MM.1S (cell line): ENCODE data around the gene SLC26A6.

Source experiments
- DNase-seq: peaks from one replicate; pipeline ENCODE4 v3.0.0-alpha.2; 2015
- H2AFZ ChIP-seq: fragments of 300-600 bp; sonication (generic); 2 replicates; pipeline ENCODE4 v1.6.0; 2016; ENCODE audit warnings: antibody characterized with exemption, low read length
- H3F3A ChIP-seq: fragments of 300-600 bp; sonication (generic); 2 replicates; pipeline ENCODE4 v1.6.1; 2016; ENCODE audit warnings: mild to moderate bottlenecking, antibody characterized with exemption, low read length, moderate library complexity, mixed read lengths; ENCODE audit not compliant: insufficient read depth
- H3K27ac ChIP-seq: fragments of 300-600 bp; sonication (generic); 2 replicates; pipeline ENCODE4 v1.5.1; 2016; ENCODE audit warnings: mild to moderate bottlenecking, low read length
- H3K27me3 ChIP-seq: fragments of 300-600 bp; sonication (generic); replicated peaks from 2 replicates; pipeline ENCODE4 v1.6.0; 2016; ENCODE audit warnings: low read length; ENCODE audit not compliant: insufficient read depth
- H3K36me3 ChIP-seq: fragments of 300-600 bp; sonication (generic); replicated peaks from 2 replicates; pipeline ENCODE4 v1.6.1; 2016; ENCODE audit warnings: mild to moderate bottlenecking, low read length, mixed read lengths; ENCODE audit not compliant: insufficient read depth
- H3K4me1 ChIP-seq: fragments of 300-600 bp; sonication (generic); 2 replicates; pipeline ENCODE4 v1.6.1; 2016; ENCODE audit warnings: low read length, mixed read lengths
- H3K4me2 ChIP-seq: fragments of 300-600 bp; sonication (generic); 2 replicates; pipeline ENCODE4 v1.6.0; 2016; ENCODE audit warnings: low read depth, low read length
- H3K4me3 ChIP-seq: fragments of 300-600 bp; sonication (generic); 2 replicates; pipeline ENCODE4 v1.5.1; 2016; ENCODE audit warnings: low read length, mixed read lengths
- H3K79me2 ChIP-seq: fragments of 300-600 bp; sonication (generic); 2 replicates; pipeline ENCODE4 v1.6.1; 2016; ENCODE audit warnings: mixed run types, low read length, mixed read lengths
- H3K9ac ChIP-seq: fragments of 300-600 bp; sonication (generic); 2 replicates; pipeline ENCODE4 v1.6.1; 2016; ENCODE audit warnings: low read length, mixed read lengths
- H3K9me2 ChIP-seq: fragments of 300-600 bp; sonication (generic); replicated peaks from 2 replicates; pipeline ENCODE4 v1.6.1; 2016; ENCODE audit warnings: mild to moderate bottlenecking, low read length, mixed read lengths; ENCODE audit not compliant: insufficient read depth
- H3K9me3 ChIP-seq: fragments of 300-600 bp; sonication (generic); replicated peaks from 2 replicates; pipeline ENCODE4 v1.6.1; 2016; ENCODE audit warnings: mild to moderate bottlenecking, low read length, mixed read lengths; ENCODE audit not compliant: insufficient read depth
- H4K20me1 ChIP-seq: fragments of 300-600 bp; sonication (generic); 2 replicates; pipeline ENCODE4 v1.6.1; 2016; ENCODE audit warnings: mild to moderate bottlenecking, low read length, moderate library complexity, mixed read lengths; ENCODE audit not compliant: insufficient read depth
- EZH2 ChIP-seq: fragments of 300-600 bp; sonication (generic); optimal IDR thresholded peaks from 2 replicates; pipeline ENCODE3; 2017; ENCODE audit warnings: low read depth, mild to moderate bottlenecking, antibody characterized with exemption, low read length, mixed read lengths
- EZH2phosphoT487 ChIP-seq: fragments of 300-600 bp; sonication (generic); IDR thresholded peaks from 2 replicates; pipeline ENCODE4 v1.6.1; 2018; ENCODE audit warnings: antibody characterized with exemption, low read length
- TF ChIP-seq, protein P1 (sequence below): fragments of 300-600 bp; sonication (generic); IDR thresholded peaks from 2 replicates; pipeline ENCODE4 v1.5.1; 2016; ENCODE audit warnings: antibody characterized with exemption, low read length, mixed read lengths

The SLC26A6 gene

GRCh38 chr3:48619541-48620524, 15.4 kb downstream of the SLC26A6 start:
- Histone ChIP-seq H2AFZ (no peak overlapping the region), H3K9me2 (no peaks in the 10 kb centered on the region), H3F3A (no peaks in the 10 kb centered on the region), H3K4me2 (no peak overlapping the region), H3K9ac (no peak overlapping the region), H3K4me3 (no peak overlapping the region), H3K27ac (no peak overlapping the region), H3K4me1 (no peaks in the 10 kb centered on the region), H3K36me3 (no peaks in the 10 kb centered on the region), H3K27me3 (no peaks in the 10 kb centered on the region; the same call in 1 of the 2 replicates), H3K9me3 (no peaks in the 10 kb centered on the region), H4K20me1 (no peaks in the 10 kb centered on the region), H3K79me2 (no peaks in the 10 kb centered on the region)
- no peak for DNase-seq
- TF ChIP-seq EZH2phosphoT487 (no peak), EZH2 (no peak)
- TF ChIP-seq, protein P1, sequence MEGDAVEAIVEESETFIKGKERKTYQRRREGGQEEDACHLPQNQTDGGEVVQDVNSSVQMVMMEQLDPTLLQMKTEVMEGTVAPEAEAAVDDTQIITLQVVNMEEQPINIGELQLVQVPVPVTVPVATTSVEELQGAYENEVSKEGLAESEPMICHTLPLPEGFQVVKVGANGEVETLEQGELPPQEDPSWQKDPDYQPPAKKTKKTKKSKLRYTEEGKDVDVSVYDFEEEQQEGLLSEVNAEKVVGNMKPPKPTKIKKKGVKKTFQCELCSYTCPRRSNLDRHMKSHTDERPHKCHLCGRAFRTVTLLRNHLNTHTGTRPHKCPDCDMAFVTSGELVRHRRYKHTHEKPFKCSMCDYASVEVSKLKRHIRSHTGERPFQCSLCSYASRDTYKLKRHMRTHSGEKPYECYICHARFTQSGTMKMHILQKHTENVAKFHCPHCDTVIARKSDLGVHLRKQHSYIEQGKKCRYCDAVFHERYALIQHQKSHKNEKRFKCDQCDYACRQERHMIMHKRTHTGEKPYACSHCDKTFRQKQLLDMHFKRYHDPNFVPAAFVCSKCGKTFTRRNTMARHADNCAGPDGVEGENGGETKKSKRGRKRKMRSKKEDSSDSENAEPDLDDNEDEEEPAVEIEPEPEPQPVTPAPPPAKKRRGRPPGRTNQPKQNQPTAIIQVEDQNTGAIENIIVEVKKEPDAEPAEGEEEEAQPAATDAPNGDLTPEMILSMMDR = no peak

- DNase-seq = no peak
- H3K9me2 ChIP-seq = no peaks in the 10 kb centered on the region
Observed at GRCh38 chr3:48617559-48617958, 17.7 kb downstream of the SLC26A6 start.

DNA sequence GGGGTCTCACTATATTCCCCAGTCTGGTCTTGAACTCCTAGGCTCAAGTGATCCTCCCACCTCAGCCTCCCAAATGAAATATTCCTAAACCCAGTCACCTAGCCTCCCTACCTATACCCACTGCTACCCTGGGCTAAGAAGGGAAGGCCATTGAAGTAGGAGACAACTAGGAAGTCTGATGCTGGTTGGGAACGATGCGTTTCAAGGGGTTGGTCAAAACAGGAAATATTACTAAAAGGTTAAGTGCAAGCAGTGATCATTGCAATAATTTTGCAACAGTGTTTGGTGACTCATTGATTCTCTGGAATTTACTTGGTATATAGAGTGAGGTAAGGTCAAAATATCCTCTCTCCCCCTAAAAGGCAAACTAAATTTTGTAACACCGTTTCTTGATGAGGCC, 21.2 kb downstream of the SLC26A6 start:
- Histone ChIP-seq H3K9me3 (no peaks in the 10 kb centered on the region), H3K27ac (no peak overlapping the region), H3K79me2 (peaks cover 4% of the 10 kb centered on the region), H3K9me2 (no peaks in the 10 kb centered on the region), H3F3A (no peaks in the 10 kb centered on the region), H3K36me3 (no peaks in the 10 kb centered on the region), H3K9ac (no peak overlapping the region), H3K4me3 (no peak overlapping the region), H3K4me1 (no peaks in the 10 kb centered on the region), H2AFZ (no peak overlapping the region), H3K4me2 (no peak overlapping the region), H3K27me3 (no peaks in the 10 kb centered on the region; the same call in 1 of the 2 replicates), H4K20me1 (no peaks in the 10 kb centered on the region)
- no peak for DNase-seq
- no peak for TF ChIP-seq EZH2phosphoT487
- TF ChIP-seq, protein P1 = no peak
- no peak for TF ChIP-seq EZH2

More at GRCh38 chr3:48617559-48617958, 17.7 kb downstream of the SLC26A6 start:
- no peak overlapping the region for H2AFZ ChIP-seq
- no peaks in the 10 kb centered on the region; the same call in 1 of the 2 replicates for H3K27me3 ChIP-seq
- H3K4me3 ChIP-seq = no peak overlapping the region
- H4K20me1 ChIP-seq = no peaks in the 10 kb centered on the region
- H3K9ac ChIP-seq = no peak overlapping the region
- TF ChIP-seq, protein P1 = no peak
- TF ChIP-seq EZH2phosphoT487 (no peak), EZH2 (no peak)
- H3K79me2 ChIP-seq = no peaks in the 10 kb centered on the region
- H3K4me1 ChIP-seq = no peaks in the 10 kb centered on the region
- no peaks in the 10 kb centered on the region for H3K9me3 ChIP-seq
- no peaks in the 10 kb centered on the region for H3K36me3 ChIP-seq
- H3F3A ChIP-seq = no peaks in the 10 kb centered on the region
- H3K4me2 ChIP-seq = no peak overlapping the region
- no peak overlapping the region for H3K27ac ChIP-seq
